HepG2 (cell line): ENCODE results near the gene A3GALT2. TPM values are rescaled to one million over a fixed set of nuclear protein-coding genes. Genes with fewer than 3 reads are reported as not detected.

Experiments
- CBX1 ChIP-seq: IDR thresholded peaks from one replicate; pipeline ENCODE4 v1.6.1; 2016; ENCODE audit warnings: antibody characterized with exemption, low read depth
- DR1 ChIP-seq: sonication (generic); formaldehyde crosslinking; IDR thresholded peaks from 2 replicates; pipeline ENCODE4 v1.8.0; 2021; ENCODE audit warnings: mild to moderate bottlenecking, missing genetic modification reagents, inconsistent platforms
- ETV6 ChIP-seq: sonication (generic); formaldehyde crosslinking; conservative IDR thresholded peaks from 2 replicates; pipeline ENCODE4 v1.4.0; 2020; ENCODE audit warnings: missing genetic modification reagents
- FOXJ3 ChIP-seq: sonication (generic); formaldehyde crosslinking; IDR thresholded peaks from 2 replicates; pipeline ENCODE4 v1.4.0; 2020; ENCODE audit warnings: missing genetic modification reagents, mild to moderate bottlenecking, borderline replicate concordance
- GATA4 ChIP-seq: sonication (generic); IDR thresholded peaks from 2 replicates; pipeline ENCODE4 v1.6.1; 2016; ENCODE audit warnings: antibody characterized with exemption, low read depth, borderline replicate concordance
- HNRNPL ChIP-seq: fragments of 200-400 bp; formaldehyde crosslinking; IDR thresholded peaks from 2 replicates; pipeline ENCODE4 v1.6.1; 2017; ENCODE audit warnings: mild to moderate bottlenecking, low read depth, low read length
- JUN ChIP-seq: sonication (generic); formaldehyde crosslinking; IDR thresholded peaks from 2 replicates; pipeline ENCODE4 v1.4.0; 2020; ENCODE audit warnings: mild to moderate bottlenecking, missing genetic modification reagents
- KDM1A ChIP-seq: IDR thresholded peaks from 2 replicates; pipeline ENCODE4 v1.6.1; 2016; ENCODE audit warnings: missing compliant biosample characterization
- MBNL3 ChIP-seq: fragments of 250-450 bp; sonication (Bioruptor Pico); conservative IDR thresholded peaks from 2 replicates; pipeline ENCODE4 v1.8.0; 2022; ENCODE audit warnings: mild to moderate bottlenecking, inconsistent platforms
- MTA1 ChIP-seq: sonication (generic); formaldehyde crosslinking; IDR thresholded peaks from 2 replicates; pipeline ENCODE4 v1.4.0; 2020; ENCODE audit warnings: missing genetic modification reagents, mild to moderate bottlenecking, borderline replicate concordance
- PCBP1 ChIP-seq: fragments of 200-400 bp; formaldehyde crosslinking; IDR thresholded peaks from 2 replicates; pipeline ENCODE4 v1.6.1; 2017; ENCODE audit warnings: mild to moderate bottlenecking, low read depth, low read length, borderline replicate concordance
- RAD21 ChIP-seq: fragments of 450-650 bp; formaldehyde crosslinking; IDR thresholded peaks from 2 replicates; pipeline ENCODE4 v1.5.0; 2020; ENCODE audit warnings: mild to moderate bottlenecking
- RBM39 ChIP-seq: fragments of 200-400 bp; formaldehyde crosslinking; IDR thresholded peaks from one replicate; pipeline ENCODE4 v1.6.1; 2018; ENCODE audit warnings: antibody characterized with exemption, mild to moderate bottlenecking, low read depth, low read length; ENCODE audit not compliant: poor library complexity, severe bottlenecking
- SNAPC2 ChIP-seq: sonication (generic); formaldehyde crosslinking; IDR thresholded peaks from 2 replicates; pipeline ENCODE4 v1.8.1; 2022; ENCODE audit warnings: mild to moderate bottlenecking, missing genetic modification reagents
- SOX6 ChIP-seq, 2 experiments: fragments of 450-650 bp in 1 of 2; sonication (generic) in 1 of 2; formaldehyde crosslinking in 1 of 2; IDR thresholded peaks; 2 replicates each; pipeline versions ENCODE4 v1.4.0 to v1.6.1; 2017 to 2020; ENCODE audit warnings: antibody characterized with exemption in 1 of 2, mild to moderate bottlenecking in 1 of 2, missing genetic modification reagents in 1 of 2
- SP4 ChIP-seq: sonication (generic); formaldehyde crosslinking; IDR thresholded peaks from 2 replicates; pipeline ENCODE4 v1.8.1; 2023; ENCODE audit warnings: mild to moderate bottlenecking, missing genetic modification reagents
- ZBTB38 ChIP-seq: sonication (generic); formaldehyde crosslinking; IDR thresholded peaks from 2 replicates; pipeline ENCODE4 v1.5.1; 2020; ENCODE audit warnings: mild to moderate bottlenecking, missing genetic modification reagents
- ZNF256 ChIP-seq: sonication (generic); formaldehyde crosslinking; conservative IDR thresholded peaks from 2 replicates; pipeline ENCODE4 v1.4.0; 2020; ENCODE audit warnings: missing genetic modification reagents
- ZNF333 ChIP-seq: sonication (generic); formaldehyde crosslinking; IDR thresholded peaks from 2 replicates; pipeline ENCODE4 v1.4.0; 2020; ENCODE audit warnings: mild to moderate bottlenecking, missing genetic modification reagents, borderline replicate concordance
- ZNF33A ChIP-seq: sonication (generic); formaldehyde crosslinking; IDR thresholded peaks from 2 replicates; pipeline ENCODE4 v1.5.1; 2020; ENCODE audit warnings: missing genetic modification reagents, mild to moderate bottlenecking, moderate library complexity, borderline replicate concordance
- ZNF556 ChIP-seq: sonication (generic); formaldehyde crosslinking; IDR thresholded peaks from 2 replicates; pipeline ENCODE4 v1.4.0; 2020; ENCODE audit warnings: mild to moderate bottlenecking, missing genetic modification reagents, borderline replicate concordance
- ZNF615 ChIP-seq: sonication (generic); formaldehyde crosslinking; IDR thresholded peaks from 2 replicates; pipeline ENCODE4 v1.5.0; 2020; ENCODE audit warnings: mild to moderate bottlenecking, missing genetic modification reagents, borderline replicate concordance
- ZNF788 ChIP-seq: sonication (generic); formaldehyde crosslinking; IDR thresholded peaks from 2 replicates; pipeline ENCODE4 v1.5.0; 2020; ENCODE audit warnings: mild to moderate bottlenecking, missing genetic modification reagents, borderline replicate concordance
- polyA plus RNA-seq, 8 experiments: library from polyadenylated mRNA; depleted of rRNA in 3 of 8; stranded (reverse) in 7 of 8; unstranded in 1 of 8; fragments of >200 nt; fragmentation: Illumina TruSeq in 4 of 8; extraction: Trizol in 4 of 8; gene quantifications; 2 replicates each; pipeline versions ENCODE4 v1.2.1 to v1.2.3, GENCODE V29; 2011 to 2016; ENCODE audit warnings: low read depth in 4 of 8, missing spikeins in 1 of 8, mixed read lengths in 1 of 8; ENCODE audit not compliant: insufficient read depth in 1 of 8
- total RNA-seq, 5 experiments: library from RNA; depleted of rRNA; stranded (reverse); fragments of >200 nt; fragmentation: Illumina TruSeq; extraction: Trizol; gene quantifications; 2 replicates each; pipeline ENCODE4 v1.2.3, GENCODE V29; 2016; ENCODE audit warnings: low read depth in 1 of 5
- TF ChIP-seq, protein P1 (sequence below): sonication (generic); formaldehyde crosslinking; IDR thresholded peaks from 2 replicates; pipeline ENCODE4 v1.5.0; 2020; ENCODE audit warnings: missing genetic modification reagents, mild to moderate bottlenecking, borderline replicate concordance
- TF ChIP-seq, protein P2 (sequence below): sonication (generic); formaldehyde crosslinking; IDR thresholded peaks from 2 replicates; pipeline ENCODE4 v1.9.0; 2022; ENCODE audit warnings: missing genetic modification reagents, mild to moderate bottlenecking, borderline replicate concordance
- TF ChIP-seq, protein P3 (sequence below): sonication (generic); formaldehyde crosslinking; IDR thresholded peaks from 2 replicates; pipeline ENCODE4 v1.5.0; 2020; ENCODE audit warnings: missing genetic modification reagents

Gene A3GALT2
- total and polyA plus RNA-seq, 2 of the 13 experiments (the other 11 are each of a cell fraction or from before 2014, with no cell fraction given), result not detected

DNA sequence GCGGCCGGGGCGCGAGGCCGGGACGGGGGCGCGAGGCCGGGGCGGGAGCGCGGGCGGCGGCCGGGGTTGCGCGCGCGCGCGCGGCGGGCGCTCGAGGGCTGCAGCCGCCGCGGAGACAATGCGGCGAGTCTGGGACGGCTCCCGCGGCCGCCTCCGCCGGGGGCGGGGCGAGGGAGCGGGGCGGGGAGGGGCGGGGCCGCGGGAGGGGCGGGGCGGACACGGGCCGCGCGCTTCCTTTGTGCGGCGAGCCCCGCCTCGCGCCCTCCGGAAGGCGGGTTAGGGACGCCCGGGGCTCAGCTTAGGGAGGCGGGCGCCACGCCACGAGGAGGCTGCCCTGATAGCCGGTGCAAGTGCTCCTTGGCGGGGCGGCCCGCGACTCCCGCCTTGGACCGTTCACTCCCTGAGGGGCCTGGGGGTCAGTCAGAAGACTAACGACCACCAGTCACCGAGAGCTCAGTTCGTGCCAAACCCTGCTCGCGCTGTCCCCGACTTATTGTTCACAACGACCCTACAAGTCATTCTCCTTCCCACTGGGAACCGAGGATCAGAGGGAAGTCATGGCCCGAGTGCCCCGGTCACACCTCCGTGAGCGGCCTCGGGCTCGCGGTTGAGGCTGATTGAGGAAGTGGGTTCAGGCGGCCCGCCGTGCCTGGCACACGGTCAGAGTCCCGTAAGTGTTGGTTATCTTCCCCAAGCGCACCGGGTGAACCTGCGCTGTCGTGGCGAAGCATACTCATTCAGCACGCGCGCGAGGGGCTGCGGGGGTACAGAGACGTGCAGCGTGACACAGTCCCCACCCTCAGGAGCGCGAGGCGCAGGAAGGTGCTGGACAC, 29.1 kb upstream of the A3GALT2 start (continued):
- TF ChIP-seq, protein P1, sequence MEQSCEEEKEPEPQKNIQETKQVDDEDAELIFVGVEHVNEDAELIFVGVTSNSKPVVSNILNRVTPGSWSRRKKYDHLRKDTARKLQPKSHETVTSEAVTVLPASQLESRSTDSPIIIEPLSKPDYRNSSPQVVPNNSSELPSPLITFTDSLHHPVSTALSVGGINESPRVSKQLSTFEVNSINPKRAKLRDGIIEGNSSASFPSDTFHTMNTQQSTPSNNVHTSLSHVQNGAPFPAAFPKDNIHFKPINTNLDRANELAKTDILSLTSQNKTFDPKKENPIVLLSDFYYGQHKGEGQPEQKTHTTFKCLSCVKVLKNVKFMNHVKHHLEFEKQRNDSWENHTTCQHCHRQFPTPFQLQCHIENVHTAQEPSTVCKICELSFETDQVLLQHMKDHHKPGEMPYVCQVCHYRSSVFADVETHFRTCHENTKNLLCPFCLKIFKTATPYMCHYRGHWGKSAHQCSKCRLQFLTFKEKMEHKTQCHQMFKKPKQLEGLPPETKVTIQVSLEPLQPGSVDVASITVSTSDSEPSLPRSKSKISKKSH (CRISPR knock-in tag), result no peak
- TF ChIP-seq ZNF33A (no peak), ETV6 (CRISPR knock-in tag) (0 out of 2 replicates have a peak, but pooled peaks have one; percentile 73), ZNF556 (CRISPR knock-in tag) (no peak), GATA4 (peak; percentile 29; the same call in 1 of the 2 replicates), SP4 (CRISPR knock-in tag) (no peak), CBX1 (no peak), HNRNPL (peak; percentile 70; the same call in 1 of the 2 replicates), ZNF788 (CRISPR knock-in tag) (peak; percentile 65; the same call in 1 of the 2 replicates), MBNL3 (no peak), ZNF615 (CRISPR knock-in tag) (no peak), ZBTB38 (peak; percentile 50; the same call in 1 of the 2 replicates), MTA1 (peak; percentile 60; the same call in 1 of the 2 replicates), FOXJ3 (CRISPR knock-in tag) (peak; percentile 29; the same call in 1 of the 2 replicates), JUN (no peak), ZNF333 (no peak), SOX6 (IDR thresholded peaks at IDR 0.05) (no peak), SOX6 (CRISPR knock-in tag; IDR thresholded peaks at IDR 0.05) (peak; percentile 46), ZNF256 (CRISPR knock-in tag) (peak; percentile 82; the same call in 1 of the 2 replicates), DR1 (CRISPR knock-in tag) (no peak), RBM39 (no peak), PCBP1 (0 out of 2 replicates have a peak, but pooled peaks have one; percentile 31), SNAPC2 (CRISPR knock-in tag) (peak; percentile 57; the same call in 1 of the 2 replicates), RAD21 (peak; percentile 31; the same call in 1 of the 2 replicates), KDM1A (CRISPR knock-in tag) (no peak)
- TF ChIP-seq, protein P2, sequence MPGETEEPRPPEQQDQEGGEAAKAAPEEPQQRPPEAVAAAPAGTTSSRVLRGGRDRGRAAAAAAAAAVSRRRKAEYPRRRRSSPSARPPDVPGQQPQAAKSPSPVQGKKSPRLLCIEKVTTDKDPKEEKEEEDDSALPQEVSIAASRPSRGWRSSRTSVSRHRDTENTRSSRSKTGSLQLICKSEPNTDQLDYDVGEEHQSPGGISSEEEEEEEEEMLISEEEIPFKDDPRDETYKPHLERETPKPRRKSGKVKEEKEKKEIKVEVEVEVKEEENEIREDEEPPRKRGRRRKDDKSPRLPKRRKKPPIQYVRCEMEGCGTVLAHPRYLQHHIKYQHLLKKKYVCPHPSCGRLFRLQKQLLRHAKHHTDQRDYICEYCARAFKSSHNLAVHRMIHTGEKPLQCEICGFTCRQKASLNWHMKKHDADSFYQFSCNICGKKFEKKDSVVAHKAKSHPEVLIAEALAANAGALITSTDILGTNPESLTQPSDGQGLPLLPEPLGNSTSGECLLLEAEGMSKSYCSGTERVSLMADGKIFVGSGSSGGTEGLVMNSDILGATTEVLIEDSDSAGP (CRISPR knock-in tag), result peak; percentile 72; the same call in 1 of the 2 replicates
- TF ChIP-seq, protein P3, sequence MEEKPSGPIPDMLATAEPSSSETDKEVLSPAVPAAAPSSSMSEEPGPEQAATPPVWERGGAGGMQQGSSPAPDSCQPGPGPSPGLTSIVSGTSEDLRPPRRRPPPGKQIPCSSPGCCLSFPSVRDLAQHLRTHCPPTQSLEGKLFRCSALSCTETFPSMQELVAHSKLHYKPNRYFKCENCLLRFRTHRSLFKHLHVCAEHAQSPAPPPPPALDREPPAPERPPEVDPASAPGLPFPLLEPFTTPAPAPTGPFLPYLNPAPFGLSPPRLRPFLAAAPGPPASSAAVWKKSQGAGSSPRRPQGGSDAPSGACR, result peak; percentile 94
